Astrocyte (in vitro differentiated cells and primary cell): Measurements from ENCODE around the gene IGF1R.

Experiments used
- EZH2 ChIP-seq: IDR thresholded peaks from 2 replicates; pipeline ENCODE4 v1.6.1; 2012; ENCODE audit warnings: mild to moderate bottlenecking, low read length, inconsistent platforms; ENCODE audit not compliant: insufficient read depth
- TF ChIP-seq, protein P1 (sequence below): IDR thresholded peaks from 2 replicates; pipeline ENCODE4 v1.5.1; 2011; ENCODE audit warnings: low read depth, mild to moderate bottlenecking, inconsistent platforms, low read length, moderate library complexity; ENCODE audit not compliant: insufficient read depth

DNA sequence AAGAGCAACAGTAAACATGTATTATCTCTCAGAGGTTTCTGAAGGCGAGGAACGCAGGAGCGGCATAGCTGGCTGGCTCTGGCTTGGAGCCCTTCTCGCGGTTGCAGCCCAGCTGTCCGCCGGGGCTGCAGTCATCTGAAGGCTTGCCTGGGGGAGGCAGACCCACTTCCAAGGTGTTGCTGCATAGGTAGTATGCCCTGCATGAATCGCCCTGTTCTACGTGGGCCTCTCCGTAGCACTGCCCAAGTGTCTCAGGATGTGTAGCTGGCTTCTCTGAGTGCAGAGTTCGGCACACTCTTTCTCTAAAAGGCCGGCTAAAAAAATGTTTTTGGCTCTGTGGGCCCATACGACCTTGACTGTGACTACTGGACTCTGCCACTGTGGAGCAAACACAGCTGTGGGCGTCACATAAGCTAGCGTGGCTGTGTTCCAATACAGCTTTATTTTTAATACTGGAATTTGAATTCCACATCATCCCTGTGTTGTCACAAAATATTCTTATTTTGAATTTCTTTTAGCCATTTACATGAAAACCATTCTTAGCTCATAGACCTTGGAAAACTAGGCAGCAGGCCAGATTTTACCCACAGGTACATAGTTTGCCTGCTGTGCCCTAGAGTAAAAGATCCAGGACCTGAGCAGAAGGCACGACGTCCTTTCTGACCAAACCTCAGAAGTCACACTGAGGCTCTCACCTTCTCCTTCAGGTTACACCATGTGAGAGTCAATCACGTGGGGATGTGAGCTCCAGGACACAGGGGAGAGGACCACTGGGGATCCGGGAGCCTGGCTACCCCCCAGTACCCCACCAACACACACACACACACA is 303.4 kb downstream of the IGF1R start:
- TF ChIP-seq, protein P1, sequence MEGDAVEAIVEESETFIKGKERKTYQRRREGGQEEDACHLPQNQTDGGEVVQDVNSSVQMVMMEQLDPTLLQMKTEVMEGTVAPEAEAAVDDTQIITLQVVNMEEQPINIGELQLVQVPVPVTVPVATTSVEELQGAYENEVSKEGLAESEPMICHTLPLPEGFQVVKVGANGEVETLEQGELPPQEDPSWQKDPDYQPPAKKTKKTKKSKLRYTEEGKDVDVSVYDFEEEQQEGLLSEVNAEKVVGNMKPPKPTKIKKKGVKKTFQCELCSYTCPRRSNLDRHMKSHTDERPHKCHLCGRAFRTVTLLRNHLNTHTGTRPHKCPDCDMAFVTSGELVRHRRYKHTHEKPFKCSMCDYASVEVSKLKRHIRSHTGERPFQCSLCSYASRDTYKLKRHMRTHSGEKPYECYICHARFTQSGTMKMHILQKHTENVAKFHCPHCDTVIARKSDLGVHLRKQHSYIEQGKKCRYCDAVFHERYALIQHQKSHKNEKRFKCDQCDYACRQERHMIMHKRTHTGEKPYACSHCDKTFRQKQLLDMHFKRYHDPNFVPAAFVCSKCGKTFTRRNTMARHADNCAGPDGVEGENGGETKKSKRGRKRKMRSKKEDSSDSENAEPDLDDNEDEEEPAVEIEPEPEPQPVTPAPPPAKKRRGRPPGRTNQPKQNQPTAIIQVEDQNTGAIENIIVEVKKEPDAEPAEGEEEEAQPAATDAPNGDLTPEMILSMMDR: no peak
- TF ChIP-seq EZH2: no peak
